ENCODE results near the gene TCL1B. TPM values are rescaled to one million over a fixed set of nuclear protein-coding genes. Genes with fewer than 3 reads are reported as not detected.

The TCL1B gene
- total and polyA plus RNA-seq, 4 donors, result 0.19 TPM; not detected in 3

Small RNA genes lying within 50 kb of the gene (small RNA-seq; reads per million reads assigned to genes)
- not detected for gene RF02193

Other genes with a start within 250 kb of the TCL1B start
- gene SYNE3, start 169.8 kb upstream of the TCL1B start, total RNA-seq, result 1 to 10 TPM; 8.3 to 9.0 TPM
- 1 to 10 TPM in 1 of 2 donors, under 1 TPM in 1; 0.47 to 1.1 TPM for gene SYNE3, start 169.8 kb upstream of the TCL1B start, polyA plus RNA-seq
- 100 to 1,000 TPM in 1 of 2 donors, 10 to 100 TPM in 1; 28.4 to 172 TPM for gene GLRX5, start 151.4 kb upstream of the TCL1B start, total RNA-seq
- gene GLRX5, start 151.4 kb upstream of the TCL1B start, polyA plus RNA-seq, result 10 to 100 TPM; 34.1 to 45.3 TPM
- gene TCL1A, start 27.7 kb downstream of the TCL1B start, total RNA-seq, result 10 to 100 TPM in 1 of 2 donors, under 1 TPM in 1; 0.17 to 17.2 TPM
- gene TCL1A, start 27.7 kb downstream of the TCL1B start, polyA plus RNA-seq, result 1 to 10 TPM in 1 of 2 donors, under 1 TPM in 1; 0.14 to 1.2 TPM
- gene TUNAR, start 190.4 kb downstream of the TCL1B start, total RNA-seq, result under 1 TPM in 1 of 2 donors, not detected in 1; 0.14 TPM
- not detected for gene TUNAR, start 190.4 kb downstream of the TCL1B start, polyA plus RNA-seq

Measured in liver (tissue), 5 donors.